Measurements from ENCODE around the gene TAS1R3. TPM values are rescaled to one million over a fixed set of nuclear protein-coding genes. Genes with fewer than 3 reads are reported as not detected.

Gene TAS1R3
- total and polyA plus RNA-seq, 12 donors: 0.16 to 3.1 (median 0.37) TPM

DNA sequence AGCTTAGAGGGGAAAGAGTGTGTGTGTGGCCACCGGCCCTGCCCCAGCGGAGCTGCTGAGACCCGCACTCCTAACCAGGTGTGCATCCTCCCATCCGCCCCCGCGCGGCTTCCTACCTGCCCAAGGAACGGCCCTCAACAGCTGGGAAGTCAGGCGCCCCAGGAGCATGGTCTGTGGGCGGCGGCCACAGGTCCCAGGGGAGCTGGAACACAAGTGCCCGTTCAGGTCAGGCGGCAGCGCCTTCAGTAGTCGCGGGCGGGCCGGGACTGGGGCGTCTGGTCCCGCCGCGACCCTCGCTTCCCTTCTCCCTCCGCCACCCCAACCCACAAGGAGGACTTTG is 43.5 kb downstream of the TAS1R3 start:
- Histone ChIP-seq H3K9me3 (no peaks in the 10 kb centered on the region), H3K4me1 (peaks cover 16 to 45% (median 38%) of the 10 kb centered on the region in 9 donors), H3K4me3 (peak overlapping the region; percentile 76 to 100 (median 93)), H3K27ac (peak overlapping the region; percentile 79 to 99 (median 96)), H3K36me3 (peaks cover 0 to 19% (median 0%) of the 10 kb centered on the region in 9 donors), H3K27me3 (no peaks in the 10 kb centered on the region)
- 1% methylated on average over 21 to 24 of the region's 24 CpGs for WGBS, 2 donors
- peak in 1 of 2 donors; percentile 46 for DNase-seq
- TF ChIP-seq, protein P1, sequence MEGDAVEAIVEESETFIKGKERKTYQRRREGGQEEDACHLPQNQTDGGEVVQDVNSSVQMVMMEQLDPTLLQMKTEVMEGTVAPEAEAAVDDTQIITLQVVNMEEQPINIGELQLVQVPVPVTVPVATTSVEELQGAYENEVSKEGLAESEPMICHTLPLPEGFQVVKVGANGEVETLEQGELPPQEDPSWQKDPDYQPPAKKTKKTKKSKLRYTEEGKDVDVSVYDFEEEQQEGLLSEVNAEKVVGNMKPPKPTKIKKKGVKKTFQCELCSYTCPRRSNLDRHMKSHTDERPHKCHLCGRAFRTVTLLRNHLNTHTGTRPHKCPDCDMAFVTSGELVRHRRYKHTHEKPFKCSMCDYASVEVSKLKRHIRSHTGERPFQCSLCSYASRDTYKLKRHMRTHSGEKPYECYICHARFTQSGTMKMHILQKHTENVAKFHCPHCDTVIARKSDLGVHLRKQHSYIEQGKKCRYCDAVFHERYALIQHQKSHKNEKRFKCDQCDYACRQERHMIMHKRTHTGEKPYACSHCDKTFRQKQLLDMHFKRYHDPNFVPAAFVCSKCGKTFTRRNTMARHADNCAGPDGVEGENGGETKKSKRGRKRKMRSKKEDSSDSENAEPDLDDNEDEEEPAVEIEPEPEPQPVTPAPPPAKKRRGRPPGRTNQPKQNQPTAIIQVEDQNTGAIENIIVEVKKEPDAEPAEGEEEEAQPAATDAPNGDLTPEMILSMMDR (IDR thresholded peaks at IDR 0.05): no peak
- intact Hi-C loops (cut with DNase I): loop anchor here in 1 of 10 donors (10.0 kb wide), 1 partner anchor 130 kb away; no protein-coding TSS in a partner anchor
- no peak for ATAC-seq

DNA sequence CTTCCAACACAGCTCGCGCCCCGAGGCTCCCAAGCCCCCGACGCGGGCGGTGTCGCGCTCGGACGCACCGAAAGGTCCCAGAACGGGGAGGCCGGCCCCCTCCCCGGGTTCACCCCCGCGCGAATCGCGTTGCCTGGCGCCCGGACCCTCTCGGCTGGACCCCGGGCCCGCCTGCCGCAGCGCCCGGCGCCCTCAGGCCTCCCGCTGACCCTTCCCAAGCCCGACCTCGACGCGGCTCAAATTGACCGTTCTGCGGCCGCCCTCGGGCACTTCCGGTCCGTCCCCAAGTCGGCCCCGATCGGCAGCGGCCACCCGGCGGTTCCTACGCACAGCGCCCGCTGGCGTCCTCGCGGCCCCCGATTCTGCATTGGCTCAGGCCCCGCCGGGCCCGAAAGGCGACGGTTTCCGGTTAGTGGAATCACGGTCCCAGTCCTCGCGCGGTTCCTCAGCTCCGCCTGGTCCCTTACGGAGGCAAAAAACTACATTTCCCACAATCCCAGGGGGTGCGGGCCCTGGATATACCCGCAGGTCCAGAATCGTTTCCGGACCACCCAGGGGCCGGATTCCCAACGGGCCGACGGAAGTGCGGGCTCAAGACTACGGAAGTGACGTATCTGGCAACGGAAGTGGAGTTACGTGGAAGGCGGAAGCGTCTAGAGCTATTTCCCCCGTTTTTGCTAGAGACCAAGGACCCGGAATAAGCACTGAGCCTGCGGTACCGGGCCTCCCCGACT is 44.0 kb downstream of the TAS1R3 start, which contains the start of gene AURKAIP1:
AURKAIP1 (minus strand) TSS at position 279 of the 734 bp plus-strand sequence. CDS start 451 bp downstream, outside the sequence.
- Histone ChIP-seq H3K4me3 (peak within 1 kb of the TSS; percentile 76 to 100 (median 93)), H3K4me1 (peaks cover 16 to 45% (median 38%) of the 10 kb centered on the region in 9 donors), H3K36me3 (peaks cover 0 to 19% (median 0%) of the 10 kb centered on the region in 9 donors), H3K9me3 (no peaks in the 10 kb centered on the region), H3K27me3 (no peaks in the 10 kb centered on the region), H3K27ac (peak within 1 kb of the TSS; percentile 79 to 99 (median 96))
- ATAC-seq (peak; percentile 93 to 98 (median 97)), DNase-seq (peak; percentile 96 to 99)
- intact Hi-C loops (cut with DNase I): loop anchor here in 2 of 10 donors (1.0 to 10.0 kb wide), 2 partner anchors 32 to 130 kb away; partner anchors contain the start of gene MRPL20 (in 1 of the 2)
- TF ChIP-seq, protein P1 (IDR thresholded peaks at IDR 0.05): peak in 7 of 9 donors; percentile 27 to 54 (median 31)
- WGBS, 2 donors: 0% methylated on average over 80 to 85 of the region's 85 CpGs

DNA sequence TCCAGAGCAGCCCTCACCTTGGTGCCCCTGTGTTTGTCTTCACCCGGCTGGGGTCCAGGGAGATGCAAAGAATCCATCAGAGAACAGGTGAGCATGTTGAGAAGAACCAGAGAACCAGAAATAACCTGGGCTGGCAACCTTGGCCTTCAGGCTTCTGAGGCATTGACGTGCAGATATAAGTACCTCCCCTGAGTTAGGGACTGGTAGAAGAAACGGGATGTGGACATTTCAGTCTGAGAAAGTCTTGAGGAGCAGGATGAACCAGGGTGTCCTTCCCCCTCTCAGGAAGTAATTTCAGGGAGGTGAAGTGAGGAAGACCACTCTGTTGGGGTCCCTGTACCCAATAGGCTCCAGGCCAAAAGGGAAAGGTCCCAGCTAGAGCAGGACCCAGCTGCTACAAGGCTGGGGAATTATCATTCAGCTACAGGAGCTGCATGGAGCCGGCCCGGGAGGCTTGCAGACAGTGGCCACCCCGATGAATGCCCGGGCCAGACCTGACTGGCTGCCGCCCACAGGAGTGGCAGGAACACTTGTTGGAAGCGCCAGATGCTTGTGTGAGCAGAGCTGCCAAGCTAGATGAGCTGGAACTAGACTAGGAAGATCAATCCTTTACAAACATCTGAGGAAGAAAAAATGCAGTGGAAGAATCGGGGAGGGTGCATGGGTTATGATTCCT is 45.6 kb downstream of the TAS1R3 start:
- intact Hi-C loops (cut with DNase I): loop anchor here in 1 of 10 donors (10.0 kb wide), 1 partner anchor 128 kb away; no protein-coding TSS in a partner anchor
- Histone ChIP-seq H3K27me3 (no peaks in the 10 kb centered on the region), H3K36me3 (peaks cover 0 to 26% (median 0%) of the 10 kb centered on the region in 9 donors), H3K4me1 (peaks cover 16 to 40% (median 33%) of the 10 kb centered on the region in 9 donors), H3K4me3 (no peak overlapping the region), H3K9me3 (no peaks in the 10 kb centered on the region), H3K27ac (peak overlapping the region in 3 of 10 donors; percentile 95 to 99 (median 97))
- ATAC-seq (no peak), DNase-seq (no peak)
- TF ChIP-seq, protein P1 (IDR thresholded peaks at IDR 0.05): no peak
- 92% methylated on average over 10 of the region's 10 CpGs for WGBS, 2 donors

DNA sequence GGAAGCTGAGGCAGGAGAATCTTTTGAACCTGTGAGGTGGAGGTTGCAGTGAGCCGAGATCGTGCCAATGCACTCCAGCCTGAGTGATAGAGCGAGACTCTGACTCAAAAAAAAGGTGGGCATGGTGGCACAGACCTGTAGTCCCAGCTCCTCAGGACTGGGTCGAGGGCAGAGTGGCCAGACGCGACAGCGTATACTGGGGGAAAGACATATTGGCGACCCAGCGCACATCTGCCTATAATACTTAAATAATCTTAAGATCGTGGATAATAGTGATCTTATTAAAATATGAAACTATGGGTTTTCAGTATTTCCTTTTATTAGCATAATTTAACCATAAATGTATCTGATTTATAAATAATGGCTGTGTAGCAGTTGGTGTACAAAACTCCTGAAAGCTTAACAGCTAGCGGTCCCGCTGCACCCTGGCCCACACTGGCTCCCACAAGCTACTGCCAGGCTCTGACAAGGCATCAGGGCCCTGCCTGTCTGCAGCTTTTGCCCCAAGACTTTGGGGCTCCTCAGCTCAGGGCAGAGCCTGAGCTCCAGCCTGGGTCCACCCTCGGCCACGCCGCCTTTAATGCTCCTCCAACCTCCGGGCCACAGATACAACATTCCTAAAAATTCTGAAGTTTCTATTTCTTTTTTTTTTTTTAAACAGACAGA is 46.6 kb downstream of the TAS1R3 start:
- H3K4me1 ChIP-seq: peaks cover 13 to 30% (median 23%) of the 10 kb centered on the region in 9 donors
- H3K27me3 ChIP-seq: no peaks in the 10 kb centered on the region
- no peak overlapping the region for H3K4me3 ChIP-seq
- peaks cover 0 to 29% (median 0%) of the 10 kb centered on the region in 9 donors for H3K36me3 ChIP-seq
- H3K27ac ChIP-seq: no peak overlapping the region
- ATAC-seq (no peak), DNase-seq (no peak)
- intact Hi-C loops (cut with DNase I): loop anchor here in 1 of 10 donors (10.0 kb wide), 1 partner anchor 127 kb away; no protein-coding TSS in a partner anchor
- TF ChIP-seq, protein P1 (IDR thresholded peaks at IDR 0.05): no peak
- H3K9me3 ChIP-seq: no peaks in the 10 kb centered on the region
- WGBS, 2 donors: 94 to 97% methylated on average over 16 of the region's 16 CpGs
